Measurements from ENCODE around the gene INTS15. TPM values are rescaled to one million over a fixed set of nuclear protein-coding genes. Genes with fewer than 3 reads are reported as not detected.

The INTS15 gene
- total and polyA plus RNA-seq, 9 of the 15 experiments (the other 6 are each of a cell fraction or from before 2014, with no cell fraction given), result 0.52 to 28.9 (median 11.6) TPM

DNA sequence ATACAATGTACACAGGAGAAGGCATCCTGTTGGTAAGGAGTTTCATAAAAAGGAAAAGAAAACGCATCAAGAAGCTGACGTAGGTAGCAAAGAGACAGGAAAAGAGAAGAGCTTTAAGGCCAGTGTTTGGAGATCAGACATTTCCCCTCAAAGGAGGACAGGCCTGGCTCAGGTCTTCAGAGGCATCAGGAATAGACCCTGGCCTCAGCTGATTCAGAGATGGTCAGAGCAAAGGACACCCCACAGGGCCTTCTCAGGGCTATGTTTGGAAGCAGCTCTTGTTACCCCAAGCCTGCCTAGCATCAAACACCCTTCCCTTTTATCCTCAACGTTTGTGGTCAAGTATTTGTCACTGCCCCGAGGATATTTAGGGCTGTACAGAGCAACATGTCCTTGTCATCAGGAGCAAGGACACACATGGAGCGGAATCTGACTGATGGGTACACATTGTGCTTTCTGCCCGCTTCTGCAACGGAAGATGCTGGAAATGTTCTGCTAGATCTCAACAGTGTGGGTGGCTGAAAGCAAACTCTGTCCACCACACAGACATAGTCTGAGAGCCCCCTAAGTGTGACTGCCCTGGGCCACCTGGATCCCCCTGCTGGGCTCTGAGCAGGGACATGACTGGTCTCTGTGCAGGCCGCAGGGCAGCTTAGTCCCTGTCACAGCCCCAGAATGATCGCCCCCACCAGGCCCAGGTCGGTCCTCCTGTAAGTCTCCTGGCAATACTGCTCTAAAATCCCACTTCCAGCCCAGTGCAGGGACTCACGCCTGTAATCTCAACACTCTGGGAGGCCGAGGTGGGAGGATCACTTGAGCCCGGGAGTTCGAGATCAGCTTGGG is 13.6 kb upstream of the INTS15 start:
- H4K20me1 ChIP-seq (replicated peaks; ENCODE audit: control insufficient read depth, insufficient read depth, low read length), result no peaks in the 10 kb centered on the region
- H3K4me3 ChIP-seq, result peak overlapping the region; percentile 44
- peaks cover 20% of the 10 kb centered on the region for H3K79me2 ChIP-seq (ENCODE audit: control insufficient read depth, insufficient read depth, low read length)
- POLR2A ChIA-PET, result interaction anchor here (0.5 to 1.7 kb wide), 5 partner anchors 9 to 375 kb away, joined by 3 to 5 read pairs (median 4); partner anchors contain the start of gene INTS15
- H3K27me3 ChIP-seq (ENCODE audit: control insufficient read depth in 2 of 2, insufficient read depth in 2 of 2, low read length in 2 of 2), result peaks cover 4 to 6% of the 10 kb centered on the region in 2 experiments; a peak in 2 of 5 replicates
- peak overlapping the region; percentile 62 for H2AFZ ChIP-seq (ENCODE audit: low read depth, low read length)
- in situ Hi-C loops (cut with MboI), result no loop called here
- CTCF ChIA-PET (ENCODE audit: low intra/inter-chr PET ratio), result no interaction called here
- WGBS (ENCODE audit: insufficient coverage, low coverage, missing lambda C conversion rate), result 43% methylated on average over 14 of the region's 14 CpGs
- ATAC-seq (peak; percentile 69), DNase-seq (ENCODE audit: extremely low read depth in 1 of 4, low spot score in 3 of 4) (peak; percentile 38 to 54 (median 45)), FAIRE-seq (peak; percentile 71)
- H3K36me3 ChIP-seq (ENCODE audit: control insufficient read depth, insufficient read depth, low read length), result peaks cover 20% of the 10 kb centered on the region; the same call in 2 of the 3 replicates
- intact Hi-C loops (cut with micrococcal nuclease), result no loop called here
- peak overlapping the region; percentile 89 for H3K4me2 ChIP-seq (ENCODE audit: insufficient read depth, low read length)
- peak overlapping the region; percentile 96 for H3K27ac ChIP-seq (ENCODE audit: extremely low read depth, low read depth, low read length)
- H3K9me3 ChIP-seq (replicated peaks; ENCODE audit: control insufficient read depth, insufficient read depth, low read depth, low read length), result no peaks in the 10 kb centered on the region
- peak overlapping the region; percentile 59 to 94 for H3K9ac ChIP-seq (ENCODE audit: insufficient read depth in 1 of 2, low read depth in 2 of 2, low read length in 2 of 2)
- BruUV-seq (replicated peaks), result TSS peak; percentile 87
- no peaks in the 10 kb centered on the region for H3K9me1 ChIP-seq (ENCODE audit: control insufficient read depth, insufficient read depth, low read length)
- H3K4me1 ChIP-seq (replicated peaks in 1 of 2; ENCODE audit: control insufficient read depth in 2 of 2, insufficient read depth in 2 of 2, low read length in 2 of 2), result peaks cover 13 to 20% of the 10 kb centered on the region in 2 experiments
- TF ChIP-seq, protein P1, sequence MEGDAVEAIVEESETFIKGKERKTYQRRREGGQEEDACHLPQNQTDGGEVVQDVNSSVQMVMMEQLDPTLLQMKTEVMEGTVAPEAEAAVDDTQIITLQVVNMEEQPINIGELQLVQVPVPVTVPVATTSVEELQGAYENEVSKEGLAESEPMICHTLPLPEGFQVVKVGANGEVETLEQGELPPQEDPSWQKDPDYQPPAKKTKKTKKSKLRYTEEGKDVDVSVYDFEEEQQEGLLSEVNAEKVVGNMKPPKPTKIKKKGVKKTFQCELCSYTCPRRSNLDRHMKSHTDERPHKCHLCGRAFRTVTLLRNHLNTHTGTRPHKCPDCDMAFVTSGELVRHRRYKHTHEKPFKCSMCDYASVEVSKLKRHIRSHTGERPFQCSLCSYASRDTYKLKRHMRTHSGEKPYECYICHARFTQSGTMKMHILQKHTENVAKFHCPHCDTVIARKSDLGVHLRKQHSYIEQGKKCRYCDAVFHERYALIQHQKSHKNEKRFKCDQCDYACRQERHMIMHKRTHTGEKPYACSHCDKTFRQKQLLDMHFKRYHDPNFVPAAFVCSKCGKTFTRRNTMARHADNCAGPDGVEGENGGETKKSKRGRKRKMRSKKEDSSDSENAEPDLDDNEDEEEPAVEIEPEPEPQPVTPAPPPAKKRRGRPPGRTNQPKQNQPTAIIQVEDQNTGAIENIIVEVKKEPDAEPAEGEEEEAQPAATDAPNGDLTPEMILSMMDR (IDR thresholded peaks at IDR 0.05 in 2 of 3, conservative IDR thresholded peaks at IDR 0.05 in 1 of 3; ENCODE audit: insufficient read depth in 2 of 3, low read depth in 1 of 3, low read length in 3 of 3), result peak in 1 of 3 experiments; percentile 26; a peak in 1 of 6 replicates
- TF ChIP-seq ZNF121 (CRISPR knock-in tag; conservative IDR thresholded peaks at IDR 0.05), result peak; percentile 25; the same call in 1 of the 2 replicates
- TF ChIP-seq ETS1 (conservative IDR thresholded peaks at IDR 0.05; ENCODE audit: control insufficient read depth, low read depth, low read length), result no peak
- TF ChIP-seq, protein P2, sequence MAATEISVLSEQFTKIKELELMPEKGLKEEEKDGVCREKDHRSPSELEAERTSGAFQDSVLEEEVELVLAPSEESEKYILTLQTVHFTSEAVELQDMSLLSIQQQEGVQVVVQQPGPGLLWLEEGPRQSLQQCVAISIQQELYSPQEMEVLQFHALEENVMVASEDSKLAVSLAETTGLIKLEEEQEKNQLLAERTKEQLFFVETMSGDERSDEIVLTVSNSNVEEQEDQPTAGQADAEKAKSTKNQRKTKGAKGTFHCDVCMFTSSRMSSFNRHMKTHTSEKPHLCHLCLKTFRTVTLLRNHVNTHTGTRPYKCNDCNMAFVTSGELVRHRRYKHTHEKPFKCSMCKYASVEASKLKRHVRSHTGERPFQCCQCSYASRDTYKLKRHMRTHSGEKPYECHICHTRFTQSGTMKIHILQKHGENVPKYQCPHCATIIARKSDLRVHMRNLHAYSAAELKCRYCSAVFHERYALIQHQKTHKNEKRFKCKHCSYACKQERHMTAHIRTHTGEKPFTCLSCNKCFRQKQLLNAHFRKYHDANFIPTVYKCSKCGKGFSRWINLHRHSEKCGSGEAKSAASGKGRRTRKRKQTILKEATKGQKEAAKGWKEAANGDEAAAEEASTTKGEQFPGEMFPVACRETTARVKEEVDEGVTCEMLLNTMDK (IDR thresholded peaks at IDR 0.05; ENCODE audit: borderline replicate concordance, insufficient read depth, low read depth, low read length, poor library complexity, severe bottlenecking), result peak; percentile 67
- no peak for TF ChIP-seq NFRKB (IDR thresholded peaks at IDR 0.05; ENCODE audit: low read depth)
- TF ChIP-seq CREB1 (IDR thresholded peaks at IDR 0.05), result no peak
- peak; percentile 28; the same call in 1 of the 2 replicates for TF ChIP-seq CREB1 (CRISPR knock-in tag; IDR thresholded peaks at IDR 0.05)
- peak; percentile 55; the same call in 1 of the 2 replicates for TF ChIP-seq GABPB1 (CRISPR knock-in tag; IDR thresholded peaks at IDR 0.05)
- TF ChIP-seq ZNF764 (CRISPR knock-in tag; IDR thresholded peaks at IDR 0.05; ENCODE audit: low read depth), result peak; percentile 53; the same call in 1 of the 2 replicates
- no peak for TF ChIP-seq MYC (IDR thresholded peaks at IDR 0.05; ENCODE audit: low read depth, low read length)
- TF ChIP-seq MYC (CRISPR knock-in tag; IDR thresholded peaks at IDR 0.05; ENCODE audit: borderline replicate concordance, low read depth), result no peak
- TF ChIP-seq KLF1 (tag; IDR thresholded peaks at IDR 0.05), result peak; percentile 18; the same call in 1 of the 2 replicates
- no peak for TF ChIP-seq ZBED1 (IDR thresholded peaks at IDR 0.05)
- no peak for TF ChIP-seq ZNF311 (CRISPR knock-in tag; IDR thresholded peaks at IDR 0.05)
- no peak for TF ChIP-seq EP300 (IDR thresholded peaks at IDR 0.05; ENCODE audit: low read length)
- peak; percentile 42; the same call in 1 of the 2 replicates for TF ChIP-seq ESRRA (IDR thresholded peaks at IDR 0.05; ENCODE audit: borderline replicate concordance, low read depth)
- peak; percentile 44 for TF ChIP-seq BCOR (IDR thresholded peaks at IDR 0.05)

All from K562 (cell line).